K562 (cell line): Measurements from ENCODE around the gene PLCB1. TPM values are rescaled to one million over a fixed set of nuclear protein-coding genes. Genes with fewer than 3 reads are reported as not detected.

Experiments
- ATAC-seq: fragments of 200-7000 bp; cut with Tn5 transposase; 3 replicates; pipeline ENCODE4 v1.9.1; 2020; ENCODE audit warnings: moderate library complexity
- BruUV-seq: library from RNA; stranded (reverse); fragments of 400-500 nt; replicated peaks from 2 replicates; lab custom pipeline; 2021; lab: Mats Ljungman, UMichigan
- CTCF ChIA-PET: fragments of 300-600 bp; formaldehyde crosslinking; extraction: SDS; loops from one replicate; lab custom pipeline; 2021; ENCODE audit warnings: low intra/inter-chr PET ratio; lab: Yijun Ruan, JAX
- POLR2A ChIA-PET: fragments of 300-600, 350-650 bp; sonication (Branson Sonifier 250); formaldehyde crosslinking; extraction: SDS; loops from one replicate; lab custom pipeline; 2021; ENCODE audit warnings: antibody characterized with exemption, inconsistent platforms; lab: Yijun Ruan, JAX
- DNase-seq, 4 experiments: peaks; one replicate each; pipeline versions ENCODE4 v3.0.0 to v3.0.0-alpha.2; 2011 to 2018; ENCODE audit warnings: low spot score in 3 of 4, mixed read lengths in 3 of 4; ENCODE audit errors: extremely low read depth in 1 of 4
- FAIRE-seq: peaks from 2 replicates; lab custom pipeline; 2011; peaks lifted over from hg19 to GRCh38; lab: Jason Lieb, UNC
- H2AFZ ChIP-seq: 2 replicates; pipeline ENCODE4 v1.6.0; 2011; ENCODE audit warnings: low read depth, low read length, control low read depth, inconsistent platforms
- H3K27ac ChIP-seq: fragments of 200-600 bp; 3 replicates; pipeline ENCODE4 v1.8.0; 2011; ENCODE audit warnings: low read depth, mild to moderate bottlenecking, control low read depth, inconsistent platforms, low read length, moderate library complexity, mixed read lengths; ENCODE audit errors: extremely low read depth
- H3K27me3 ChIP-seq, 2 experiments: fragments of 300-600 bp in 1 of 2; 2 replicates in 1 of 2; 3 replicates in 1 of 2; pipeline versions ENCODE4 v1.6.0 to v1.8.0; 2011; ENCODE audit warnings: inconsistent platforms in 2 of 2, low read length in 2 of 2, mild to moderate bottlenecking in 1 of 2, mixed read lengths in 1 of 2, moderate library complexity in 1 of 2; ENCODE audit not compliant: control insufficient read depth in 2 of 2, insufficient read depth in 2 of 2
- H3K36me3 ChIP-seq: fragments of 300-600 bp; 3 replicates; pipeline ENCODE4 v1.8.0; 2011; ENCODE audit warnings: mild to moderate bottlenecking, low read length, inconsistent platforms; ENCODE audit not compliant: control insufficient read depth, insufficient read depth
- H3K4me1 ChIP-seq, 2 experiments: fragments of 200-600 bp in 1 of 2; replicated peaks in 1 of 2; 2 replicates in 1 of 2; 3 replicates in 1 of 2; pipeline versions ENCODE4 v1.5.1 to v1.8.0; 2011; ENCODE audit warnings: inconsistent platforms in 2 of 2, low read length in 2 of 2, mild to moderate bottlenecking in 1 of 2, mixed read lengths in 1 of 2, moderate library complexity in 1 of 2; ENCODE audit not compliant: control insufficient read depth in 2 of 2, insufficient read depth in 2 of 2
- H3K4me2 ChIP-seq: 2 replicates; pipeline ENCODE4 v1.6.1; 2011; ENCODE audit warnings: low read length, control low read depth, inconsistent platforms, mixed read lengths; ENCODE audit not compliant: insufficient read depth
- H3K4me3 ChIP-seq: fragments of 200-600 bp; sonication (generic), shearing (Covaris generic); 2 replicates; pipeline ENCODE4 v1.5.1; 2016; ENCODE audit warnings: control low read depth, inconsistent platforms
- H3K79me2 ChIP-seq: fragments of 200-600 bp; 3 replicates; pipeline ENCODE4 v1.8.0; 2011; ENCODE audit warnings: low read length, inconsistent platforms; ENCODE audit not compliant: control insufficient read depth, insufficient read depth
- H3K9ac ChIP-seq, 2 experiments: 2 replicates each; pipeline versions ENCODE4 v1.6.0 to v1.6.1; 2011; ENCODE audit warnings: low read depth in 2 of 2, low read length in 2 of 2, control low read depth in 1 of 2, inconsistent platforms in 1 of 2, mild to moderate bottlenecking in 1 of 2, mixed read lengths in 1 of 2; ENCODE audit not compliant: insufficient read depth in 1 of 2
- H3K9me1 ChIP-seq: one replicate; pipeline ENCODE4 v1.6.0; 2011; ENCODE audit warnings: inconsistent platforms, mild to moderate bottlenecking, low read length, moderate library complexity; ENCODE audit not compliant: control insufficient read depth, insufficient read depth
- H3K9me3 ChIP-seq: replicated peaks from 2 replicates; pipeline ENCODE4 v1.5.1; 2011; ENCODE audit warnings: low read depth, low read length, inconsistent platforms; ENCODE audit not compliant: control insufficient read depth, insufficient read depth
- H4K20me1 ChIP-seq: replicated peaks from 2 replicates; pipeline ENCODE4 v1.6.1; 2011; ENCODE audit warnings: low read length, inconsistent platforms, mixed read lengths; ENCODE audit not compliant: control insufficient read depth, insufficient read depth
- CEBPG ChIP-seq, 3 experiments: fragments of 200-800 bp in 1 of 3; sonication (Bioruptor generic) in 1 of 3; sonication (generic) in 1 of 3; formaldehyde crosslinking in 1 of 3; IDR thresholded peaks in 2 of 3; conservative IDR thresholded peaks in 1 of 3; 2 replicates each; pipeline versions ENCODE4 v1.6.1 to v1.8.0; 2016 to 2022; ENCODE audit warnings: missing compliant biosample characterization in 2 of 3, missing genetic modification characterization in 2 of 3, mild to moderate bottlenecking in 1 of 3, missing genetic modification reagents in 1 of 3
- DLX4 ChIP-seq: fragments of 250-450 bp; sonication (Bioruptor Pico); IDR thresholded peaks from 2 replicates; pipeline ENCODE4 v1.6.1; 2021; ENCODE audit warnings: mild to moderate bottlenecking
- DNMT1 ChIP-seq: fragments of 450-650 bp; IDR thresholded peaks from 2 replicates; pipeline ENCODE4 v1.6.1; 2016; ENCODE audit warnings: antibody characterized with exemption, mild to moderate bottlenecking
- MAFF ChIP-seq: IDR thresholded peaks from 2 replicates; pipeline ENCODE4 v1.6.1; 2012; ENCODE audit warnings: low read length, improper control_type of control experiment
- WGBS: fragments of 100-300 bp; shearing (Covaris generic); methylation state at CpG from one replicate; pipeline ENCODE4 v1.1.6; 2016; ENCODE audit warnings: low coverage, mixed read lengths; ENCODE audit not compliant: insufficient coverage; ENCODE audit errors: missing lambda C conversion rate; 5-methylcytosine and 5-hydroxymethylcytosine counted together
- in situ Hi-C: fragments of 300-500 bp; cut with MboI; formaldehyde crosslinking; loops from 4 replicates; pipeline ENCODE4 v1.15.0; 2018; ENCODE audit warnings: inconsistent platforms, mixed read lengths
- intact Hi-C: fragments of 100-400 bp; cut with micrococcal nuclease; formaldehyde crosslinking; loops from 2 replicates; pipeline ENCODE4 v1.14.2; 2022
- polyA plus RNA-seq, 8 experiments: library from polyadenylated mRNA; depleted of rRNA in 4 of 8; stranded (reverse) in 5 of 8; unstranded in 3 of 8; fragments of >200 nt; fragmentation: Nextera tagmentation in 2 of 8; fragmentation: Illumina TruSeq in 1 of 8; extraction: Ambion mirVana in 2 of 8; extraction: Trizol in 1 of 8; gene quantifications; 2 replicates each; pipeline versions ENCODE4 v1.2.1 to v1.2.3, GENCODE V29; 2011 to 2014; ENCODE audit warnings: inconsistent platforms in 1 of 8, missing spikeins in 1 of 8
- total RNA-seq, 7 experiments: library from RNA; depleted of rRNA in 6 of 7; stranded (reverse); fragments of >200 nt in 6 of 7; fragmentation: Illumina TruSeq in 2 of 7; extraction: Trizol in 2 of 7; gene quantifications; 2 replicates each; pipeline versions ENCODE4 v1.2.1 to v1.2.3, GENCODE V29; 2011 to 2021; ENCODE audit warnings: low replicate concordance in 1 of 7

The PLCB1 gene
- total and polyA plus RNA-seq, 9 of the 15 experiments (the other 6 are each of a cell fraction or from before 2014, with no cell fraction given), result 0.34 to 3.1 (median 1.3) TPM

DNA sequence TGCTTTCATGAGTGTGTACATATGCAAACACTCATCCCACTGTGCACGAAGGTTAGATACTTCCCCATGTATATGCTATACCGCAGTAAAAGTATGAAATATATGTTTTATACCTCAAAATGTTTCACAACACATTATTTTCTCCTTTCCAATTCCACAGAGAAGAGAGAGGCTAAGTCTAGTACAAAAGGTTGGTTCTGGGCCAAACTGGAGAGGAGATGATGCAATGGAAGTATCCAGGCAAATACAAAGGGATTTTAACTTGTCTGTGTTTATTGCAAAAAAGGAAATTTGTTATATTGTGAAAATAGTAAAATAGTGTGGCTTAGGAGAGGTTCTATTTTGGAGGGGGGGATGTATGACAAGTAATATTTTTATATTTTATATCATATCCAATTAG, 112.6 kb downstream of the PLCB1 start:
- Histone ChIP-seq H3K27me3 (no peaks in the 10 kb centered on the region), H3K9ac (no peak overlapping the region), H3K9me1 (no peaks in the 10 kb centered on the region), H3K4me3 (no peak overlapping the region), H3K9me3 (no peaks in the 10 kb centered on the region), H3K36me3 (no peaks in the 10 kb centered on the region), H3K4me1 (no peaks in the 10 kb centered on the region), H3K79me2 (no peaks in the 10 kb centered on the region), H3K4me2 (no peak overlapping the region), H2AFZ (no peak overlapping the region), H3K27ac (no peak overlapping the region), H4K20me1 (no peaks in the 10 kb centered on the region)
- BruUV-seq, result no TSS peak
- intact Hi-C loops (no loop called here), in situ Hi-C loops (no loop called here)
- ATAC-seq (no peak), DNase-seq (no peak), FAIRE-seq (no peak)
- 0% methylated on average over 2 of the region's 2 CpGs for WGBS
- ChIA-PET CTCF (no interaction called here), POLR2A (no interaction called here)
- TF ChIP-seq DLX4 (CRISPR knock-in tag) (no peak), CEBPG (CRISPR knock-in tag; IDR thresholded peaks at IDR 0.05) (no peak), CEBPG (tag; conservative IDR thresholded peaks at IDR 0.05 in 1 of 2, IDR thresholded peaks at IDR 0.05 in 1 of 2) (peak in 1 of 2 experiments; percentile 57; a peak in 2 of 4 replicates)

DNA sequence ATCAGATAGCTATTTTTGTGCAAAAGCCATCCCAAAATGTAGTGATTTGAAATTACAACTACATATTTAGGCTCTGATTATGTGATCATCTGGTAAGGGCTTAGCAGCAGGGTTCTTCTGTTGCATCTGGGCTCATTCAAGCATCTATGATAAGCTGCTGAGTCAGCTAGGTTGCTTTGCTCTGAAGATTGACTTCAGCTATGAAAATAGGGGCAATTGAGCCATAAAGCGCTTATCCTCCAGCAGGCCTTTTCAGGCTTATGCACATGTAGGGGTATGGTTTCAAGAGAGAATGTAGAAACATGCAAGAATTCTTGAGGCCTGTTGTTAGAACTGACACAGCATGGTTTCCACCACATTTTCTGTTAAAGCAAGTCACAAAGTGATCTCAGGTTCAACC, 114.1 kb downstream of the PLCB1 start:
- H3K79me2 ChIP-seq, result no peaks in the 10 kb centered on the region
- in situ Hi-C loops, result no loop called here
- H3K9me1 ChIP-seq, result no peaks in the 10 kb centered on the region
- no peaks in the 10 kb centered on the region for H4K20me1 ChIP-seq
- H2AFZ ChIP-seq, result no peak overlapping the region
- no peaks in the 10 kb centered on the region for H3K27me3 ChIP-seq
- H3K4me2 ChIP-seq, result no peak overlapping the region
- 0% methylated on average over 1 of the region's 1 CpG for WGBS
- no TSS peak for BruUV-seq
- no peak overlapping the region for H3K4me3 ChIP-seq
- DNase-seq, result no peak
- H3K36me3 ChIP-seq, result no peaks in the 10 kb centered on the region
- H3K4me1 ChIP-seq, result no peaks in the 10 kb centered on the region
- ATAC-seq, result no peak
- CTCF ChIA-PET, result no interaction called here
- H3K9me3 ChIP-seq, result no peaks in the 10 kb centered on the region
- POLR2A ChIA-PET, result no interaction called here
- intact Hi-C loops, result no loop called here
- no peak overlapping the region for H3K27ac ChIP-seq
- TF ChIP-seq MAFF, result peak; percentile 5; the same call in 1 of the 2 replicates
- no peak for TF ChIP-seq DNMT1
- no peak overlapping the region for H3K9ac ChIP-seq
- no peak for FAIRE-seq
